ENCODE measurements around the gene REPS2. TPM values are rescaled to one million over a fixed set of nuclear protein-coding genes. Genes with fewer than 3 reads are reported as not detected.

REPS2 gene
- total RNA-seq, 1 experiment from 2014 or later: 4.5 TPM

- Histone ChIP-seq H3K27ac (ENCODE audit: low read length) (no peak overlapping the region), H3K4me1 (ENCODE audit: control insufficient read depth, insufficient read depth, low read length) (no peaks in the 10 kb centered on the region), H3K4me3 (ENCODE audit: low read depth in 2 of 2, low read length in 2 of 2) (no peak overlapping the region), H3K27me3 (ENCODE audit: control insufficient read depth, insufficient read depth, low read length) (no peaks in the 10 kb centered on the region), H3K36me3 (ENCODE audit: control insufficient read depth, insufficient read depth, low read length) (no peaks in the 10 kb centered on the region), H3K9me3 (ENCODE audit: control insufficient read depth, insufficient read depth, low read depth, low read length) (no peaks in the 10 kb centered on the region)
- CTCF ChIA-PET: no interaction called here
- TF ChIP-seq POLR2AphosphoS5 (IDR thresholded peaks at IDR 0.05; ENCODE audit: low read depth, low read length) (no peak), CTCF (IDR thresholded peaks at IDR 0.05) (no peak), TCF7L2 (IDR thresholded peaks at IDR 0.05; ENCODE audit: low read depth, low read length) (no peak), SIN3A (IDR thresholded peaks at IDR 0.05; ENCODE audit: borderline replicate concordance, insufficient read depth, low read depth, low read length) (no peak), REST (IDR thresholded peaks at IDR 0.05; ENCODE audit: insufficient read depth in 1 of 2, low read depth in 2 of 2, low read length in 1 of 2) (no peak)
- ATAC-seq (no peak), DNase-seq (ENCODE audit: low read depth, low spot score) (no peak)
- intact Hi-C loops (cut with micrococcal nuclease; ENCODE audit: unreplicated experiment): no loop called here
- POLR2A ChIA-PET: no interaction called here
- in situ Hi-C loops (cut with HindIII; ENCODE audit: low pct_unique_long_range_greater_than_20kb, low sequenced_read_pairs): no loop called here
- no TSS peak for BruUV-seq (replicated peaks)
Observed at GRCh38 chrX:16983051-16983450, 36.6 kb downstream of the REPS2 start.

GRCh38 chrX:16985286-16985685, 38.8 kb downstream of the REPS2 start:
- no peak overlapping the region for H3K27ac ChIP-seq (ENCODE audit: low read length)
- ChIA-PET CTCF (no interaction called here), POLR2A (no interaction called here)
- H3K9me3 ChIP-seq (ENCODE audit: control insufficient read depth, insufficient read depth, low read depth, low read length): no peaks in the 10 kb centered on the region
- no TSS peak for BruUV-seq (replicated peaks)
- DNase-seq (ENCODE audit: low read depth, low spot score) (no peak), ATAC-seq (no peak)
- in situ Hi-C loops (cut with HindIII; ENCODE audit: low pct_unique_long_range_greater_than_20kb, low sequenced_read_pairs): no loop called here
- intact Hi-C loops (cut with micrococcal nuclease; ENCODE audit: unreplicated experiment): no loop called here
- no peaks in the 10 kb centered on the region for H3K27me3 ChIP-seq (ENCODE audit: control insufficient read depth, insufficient read depth, low read length)
- H3K4me3 ChIP-seq (ENCODE audit: low read depth in 2 of 2, low read length in 2 of 2): no peak overlapping the region
- no peak for TF ChIP-seq SIN3A (IDR thresholded peaks at IDR 0.05; ENCODE audit: borderline replicate concordance, insufficient read depth, low read depth, low read length)
- TF ChIP-seq REST (IDR thresholded peaks at IDR 0.05; ENCODE audit: insufficient read depth in 1 of 2, low read depth in 2 of 2, low read length in 1 of 2): no peak
- TF ChIP-seq TCF7L2 (IDR thresholded peaks at IDR 0.05; ENCODE audit: low read depth, low read length): no peak
- TF ChIP-seq CTCF (IDR thresholded peaks at IDR 0.05): no peak
- no peak for TF ChIP-seq POLR2AphosphoS5 (IDR thresholded peaks at IDR 0.05; ENCODE audit: low read depth, low read length)
- no peaks in the 10 kb centered on the region for H3K36me3 ChIP-seq (ENCODE audit: control insufficient read depth, insufficient read depth, low read length)
- no peaks in the 10 kb centered on the region for H3K4me1 ChIP-seq (ENCODE audit: control insufficient read depth, insufficient read depth, low read length)

All from Panc1 (cell line).